MV-4-11 (cell line): ENCODE data around the gene NUAK2.
"Not testable (repeated sequence)": the region's sequence is repeated elsewhere in the genome, so short reads cannot be mapped to it uniquely, and the experiment has no call there.

ENCODE experiments used
- DNase-seq: peaks from one replicate; lab custom pipeline; 2025; lab: John Stamatoyannopoulos, UW

The NUAK2 gene

DNA sequence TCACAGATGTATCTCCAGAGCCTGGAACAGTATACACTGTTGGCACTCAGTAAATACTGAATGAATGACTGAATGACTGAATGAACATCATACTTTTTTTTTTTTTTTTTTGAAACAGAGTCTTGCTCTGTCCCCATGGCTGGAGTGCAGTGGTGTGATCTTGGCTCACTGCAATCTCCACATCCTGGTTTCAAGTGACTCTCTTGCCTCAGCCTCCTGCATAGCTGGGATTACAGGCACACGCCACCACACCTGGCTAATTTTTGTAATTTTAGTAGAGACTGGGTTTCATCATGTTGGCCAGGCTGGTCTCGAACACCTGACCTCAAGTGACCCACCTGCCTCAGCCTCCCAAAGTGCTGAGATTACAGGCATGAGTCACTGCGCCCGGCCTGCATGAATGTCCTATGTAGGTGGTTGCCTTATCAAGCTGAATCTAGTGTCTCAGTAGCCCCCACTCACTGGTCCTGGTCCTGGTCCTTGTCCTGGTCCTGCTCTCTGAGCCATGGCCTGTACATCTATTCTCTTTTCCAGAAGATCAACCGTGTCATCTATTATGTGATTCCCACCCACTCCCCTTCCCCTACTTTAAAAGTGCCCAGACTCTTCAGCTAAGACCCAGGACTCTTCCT is 23.9 kb downstream of the NUAK2 start:
- not testable (repeated sequence) for DNase-seq

DNA sequence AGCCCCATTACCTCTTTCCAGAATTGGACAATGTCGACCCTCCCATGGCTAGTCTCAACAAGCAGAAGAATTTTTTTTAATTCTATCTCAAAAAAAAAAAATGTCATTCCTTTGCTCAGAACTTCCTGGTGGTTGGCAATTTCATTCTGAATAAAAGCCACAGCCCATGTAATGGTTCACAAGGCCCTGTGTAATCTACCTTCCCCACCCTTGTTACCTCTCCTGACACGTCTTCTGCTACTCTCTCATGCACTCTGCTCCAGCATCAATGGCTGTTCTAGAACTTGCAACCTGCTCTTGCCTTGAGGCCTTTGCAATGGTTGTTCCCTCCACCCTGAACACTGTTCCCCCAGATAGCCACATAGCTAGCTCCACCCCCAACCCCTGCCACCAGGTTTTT is 25.4 kb downstream of the NUAK2 start:
- DNase-seq = no peak

DNA sequence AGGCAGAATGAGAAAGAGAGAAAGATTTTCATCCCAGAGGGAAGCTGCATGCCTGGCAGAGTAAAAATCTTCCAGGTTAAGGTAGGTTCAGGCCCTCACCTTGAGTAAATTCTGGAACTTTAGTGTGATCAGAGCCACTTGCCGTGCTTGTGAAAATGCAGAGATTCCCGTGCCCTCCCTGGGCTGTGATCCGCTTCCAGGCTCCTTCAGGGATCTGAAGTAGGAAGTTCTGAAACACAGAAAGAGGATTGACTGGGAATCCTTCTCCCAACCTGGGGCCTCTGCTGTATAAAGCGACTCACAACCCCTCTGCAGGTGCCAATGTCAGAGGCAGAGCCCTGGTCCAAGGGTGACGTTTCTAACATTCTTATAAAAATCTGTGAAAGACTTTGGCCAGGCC is 26.6 kb downstream of the NUAK2 start:
- DNase-seq = no peak

DNA sequence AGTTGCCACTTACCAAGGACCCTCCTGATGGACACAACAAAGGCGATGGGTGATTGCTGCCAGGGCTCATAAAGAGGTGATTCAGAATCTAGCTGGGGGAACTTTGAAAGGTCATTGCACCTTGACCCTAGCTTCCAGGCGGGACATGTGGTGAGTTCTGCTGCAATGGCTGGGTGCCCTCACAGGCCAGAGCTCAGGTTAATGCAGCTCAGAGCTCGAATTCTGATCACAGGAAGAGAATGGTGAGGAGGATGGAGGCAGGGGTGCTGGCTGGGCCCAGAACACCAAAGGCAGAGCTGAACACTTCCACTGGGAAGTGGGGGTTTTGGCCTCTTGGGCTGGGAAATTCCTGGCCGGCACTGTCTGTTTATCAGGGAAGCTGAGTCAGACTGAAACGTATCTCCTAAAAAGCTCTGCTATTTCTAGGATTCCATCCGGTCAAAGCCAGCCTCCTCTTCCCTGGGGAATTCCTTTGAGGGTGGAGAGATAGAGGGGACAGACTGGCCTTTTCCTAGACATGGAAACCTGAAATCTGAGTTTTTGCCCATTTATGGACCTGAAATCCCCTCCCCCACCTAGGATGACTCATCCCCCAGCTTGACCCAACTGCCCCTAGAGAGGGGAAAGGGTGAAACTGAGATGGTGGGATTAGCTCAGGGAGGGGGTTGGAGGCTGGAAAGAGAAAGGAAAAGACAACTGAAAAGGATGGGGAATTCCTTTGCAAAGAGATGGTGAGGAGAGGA is 27.2 kb downstream of the NUAK2 start:
- DNase-seq = no peak

DNA sequence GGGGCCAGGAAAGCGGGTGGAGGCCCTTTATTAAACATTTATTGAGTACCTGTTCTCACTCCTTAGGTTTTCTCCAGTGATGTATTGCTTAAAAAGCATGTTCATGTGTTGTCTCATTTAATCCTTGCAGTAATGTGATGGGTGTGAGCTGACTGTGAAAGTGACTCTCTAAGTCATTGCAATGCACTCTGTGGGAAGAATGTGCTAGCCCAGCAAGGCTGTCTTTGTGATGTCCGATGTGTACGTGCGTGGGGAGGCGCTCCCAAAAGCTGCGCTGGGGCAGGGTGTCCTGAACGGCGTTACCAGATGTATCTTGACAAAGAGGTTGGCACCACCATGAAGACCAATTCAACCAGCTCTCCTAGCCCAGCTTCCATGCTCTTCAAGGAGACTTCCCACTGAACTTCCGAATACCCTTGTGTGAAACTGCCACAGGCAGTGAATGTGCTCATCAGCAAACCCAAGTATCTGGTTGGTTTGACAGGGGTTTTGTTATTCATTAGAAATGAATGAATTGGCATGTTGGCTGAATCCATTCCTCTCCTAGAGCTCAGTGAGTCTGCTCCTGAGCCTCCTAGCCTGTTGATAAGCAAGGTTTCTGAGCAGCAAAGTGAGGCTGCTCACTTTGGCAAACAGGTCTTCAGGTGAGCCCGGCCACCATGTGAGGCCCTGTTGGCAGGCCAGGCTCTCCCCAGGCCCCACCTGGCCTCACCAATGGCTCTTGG is 28.0 kb downstream of the NUAK2 start:
- DNase-seq = no peak

DNA sequence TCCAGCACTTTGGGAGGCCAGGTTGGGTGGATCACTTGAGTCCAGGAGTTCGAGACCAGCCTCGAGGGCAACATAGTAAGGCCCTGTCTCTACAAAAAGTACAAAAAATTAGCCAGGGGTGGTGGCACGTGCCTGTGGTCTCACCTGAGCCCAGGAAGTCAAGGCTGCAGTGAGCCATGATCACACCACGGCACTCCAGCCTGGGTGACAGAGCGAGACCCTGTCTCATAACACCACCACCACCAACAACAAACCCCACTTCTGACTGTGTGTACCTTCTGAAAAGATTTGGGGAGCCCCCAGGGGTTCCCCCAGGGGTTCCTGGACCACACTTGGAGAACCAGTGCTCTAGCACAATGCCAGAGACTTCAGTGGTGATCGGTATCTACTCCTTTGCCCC is 29.9 kb downstream of the NUAK2 start:
- no peak for DNase-seq

DNA sequence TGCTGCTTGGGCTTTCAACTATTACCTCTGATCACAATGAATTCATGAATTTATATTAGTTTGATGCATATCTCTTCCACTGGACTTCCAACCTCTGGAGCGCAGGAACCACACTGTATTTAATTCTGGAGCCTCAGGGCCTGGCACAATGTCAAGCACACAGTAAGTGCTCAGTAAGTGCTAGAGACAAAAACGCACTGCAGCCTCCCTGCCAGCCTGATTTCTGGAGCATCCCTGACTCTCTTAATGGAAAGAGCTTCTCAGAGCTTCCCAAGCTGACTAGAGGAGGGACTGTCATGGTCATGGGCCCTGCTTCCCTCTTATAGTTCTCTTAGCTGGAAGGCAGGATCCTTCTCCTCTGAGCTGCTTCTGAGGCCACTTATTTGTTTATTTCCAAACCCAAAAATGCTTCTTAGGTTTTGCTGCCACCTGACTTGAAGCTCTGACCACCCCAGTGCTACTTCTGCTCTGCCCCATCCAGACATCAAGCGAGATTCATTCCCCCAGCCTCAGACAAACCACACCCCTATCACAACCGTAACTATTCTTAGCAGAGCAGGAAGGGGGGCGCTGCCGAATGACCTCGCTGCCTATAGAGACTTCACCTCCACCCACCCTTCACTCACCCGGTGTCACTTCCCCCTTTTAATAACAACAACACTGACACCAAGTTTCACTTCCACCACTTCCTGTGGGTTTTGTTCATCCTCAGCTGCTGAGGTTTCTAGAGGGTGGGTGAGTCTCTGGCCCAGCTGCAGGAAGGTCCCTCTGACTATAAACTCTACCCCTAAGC is 33.6 kb downstream of the NUAK2 start:
- DNase-seq = peak; percentile 99

DNA sequence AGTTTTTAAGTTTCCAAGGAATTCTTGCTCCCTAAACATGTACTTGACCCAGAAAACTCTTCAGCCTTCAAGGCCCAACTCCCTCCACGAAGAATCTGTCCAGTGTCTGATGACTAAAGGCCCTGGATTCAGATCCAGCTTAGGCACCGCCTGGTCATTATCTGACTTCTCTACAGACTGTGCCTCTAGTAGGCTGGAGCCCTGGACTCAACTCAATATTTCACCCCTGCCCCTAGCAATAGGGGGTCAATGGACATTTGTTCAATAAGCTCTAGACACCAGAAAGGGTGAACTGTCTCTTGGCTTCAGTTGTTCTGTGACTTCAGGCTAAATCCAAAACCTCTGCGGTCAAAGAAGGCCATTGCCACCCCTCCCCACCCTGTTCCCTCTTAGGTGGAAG is 34.5 kb downstream of the NUAK2 start:
- peak; percentile 44 for DNase-seq

DNA sequence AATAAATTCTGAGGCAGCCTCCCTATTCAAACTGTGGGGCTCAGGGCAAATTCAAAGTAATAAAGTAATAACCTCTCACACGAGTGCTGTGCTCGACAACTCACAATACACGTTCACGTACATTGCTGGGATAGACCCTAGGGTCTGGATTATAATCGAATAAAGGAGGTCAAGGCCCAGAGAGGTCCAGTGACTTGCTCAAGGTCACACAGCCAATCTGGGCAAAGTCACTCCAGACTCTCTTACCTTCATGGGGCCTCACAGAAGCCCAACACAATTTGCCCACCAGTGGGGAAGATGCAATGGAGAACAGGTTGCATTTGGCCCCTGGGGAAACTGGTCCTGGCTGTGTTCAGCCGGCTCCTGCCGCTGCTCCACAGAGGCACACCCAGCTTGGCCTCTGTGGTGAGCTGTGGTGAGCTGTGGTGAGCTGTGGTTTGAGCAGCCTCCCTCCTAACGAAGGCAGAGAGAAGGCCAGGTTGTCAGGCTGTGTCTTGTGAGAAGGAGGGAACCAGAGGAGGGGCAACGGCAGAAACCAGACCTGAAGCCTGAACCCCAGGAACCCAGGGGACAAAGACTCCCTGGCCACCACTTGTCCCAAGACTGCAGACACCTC is 35.1 kb downstream of the NUAK2 start:
- DNase-seq = peak; percentile 87

DNA sequence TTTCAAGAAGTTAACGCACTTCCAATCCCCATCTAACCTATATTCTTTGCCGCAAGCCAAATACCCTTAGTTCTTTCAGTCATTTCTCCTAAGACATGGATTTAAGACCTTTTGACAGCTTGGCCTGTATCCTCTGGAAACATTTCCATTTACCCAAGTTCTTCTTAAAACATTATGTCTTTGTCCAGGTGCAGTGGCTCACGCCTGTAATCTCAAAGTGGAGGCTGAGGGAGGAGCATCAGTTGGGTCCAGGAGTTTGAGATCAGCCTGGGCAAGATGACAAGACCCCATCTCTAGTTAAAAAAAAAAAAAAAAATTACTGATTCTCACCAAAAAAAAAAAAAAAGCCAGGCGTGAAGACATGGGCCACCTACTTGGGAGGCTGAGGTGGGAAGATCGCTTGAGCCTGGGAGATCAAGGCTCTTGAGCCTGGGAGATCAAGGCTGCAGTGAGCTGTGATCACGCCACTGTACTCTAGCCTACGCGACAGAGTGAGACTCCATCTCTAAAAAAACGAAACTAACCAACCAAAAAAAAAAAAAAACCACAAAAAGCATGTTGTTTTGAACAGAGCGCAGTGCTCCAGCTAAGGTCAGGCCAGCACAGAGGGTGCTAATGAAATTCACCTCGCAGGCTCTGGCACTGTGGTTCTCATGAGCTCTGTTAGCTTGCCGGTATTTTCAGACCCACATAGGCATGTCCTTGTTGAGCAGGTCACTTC is 36.0 kb downstream of the NUAK2 start:
- DNase-seq = peak; percentile 59

DNA sequence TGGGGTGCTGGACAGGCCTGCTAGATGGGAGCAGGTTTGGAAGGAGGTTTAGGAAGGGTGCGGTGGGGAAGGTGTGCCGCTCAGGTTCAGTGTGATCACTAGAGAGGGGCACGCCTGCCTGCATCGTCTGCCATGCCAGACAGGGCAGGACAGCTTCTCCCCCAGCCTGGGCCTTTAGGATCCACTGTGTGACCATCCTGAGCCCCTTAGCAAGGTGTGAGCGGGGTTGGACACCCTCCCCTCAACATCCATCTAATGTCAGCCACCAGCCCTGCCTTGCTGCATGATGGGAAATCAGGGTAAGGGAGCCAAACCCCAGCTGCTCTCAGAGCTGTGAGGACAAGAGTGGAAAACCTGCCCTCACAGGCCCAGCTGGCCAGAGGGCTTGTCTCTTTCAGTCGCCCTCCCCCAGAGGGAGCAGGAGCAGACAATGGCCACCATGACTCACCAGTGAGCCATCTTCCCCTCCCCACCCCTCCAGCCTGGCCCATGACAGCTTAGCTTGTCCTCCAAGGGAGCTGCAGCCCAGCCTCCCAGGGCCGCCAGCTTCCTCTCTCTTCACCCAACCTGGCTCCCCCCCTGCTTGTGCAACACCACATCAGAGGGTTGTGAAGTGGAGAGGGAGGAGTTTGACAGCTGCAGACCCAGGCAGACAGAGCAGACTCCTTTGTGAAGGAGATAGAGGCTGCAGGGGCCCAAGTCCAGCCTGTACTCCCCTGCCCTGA is 37.0 kb downstream of the NUAK2 start:
- peak; percentile 99 for DNase-seq

DNA sequence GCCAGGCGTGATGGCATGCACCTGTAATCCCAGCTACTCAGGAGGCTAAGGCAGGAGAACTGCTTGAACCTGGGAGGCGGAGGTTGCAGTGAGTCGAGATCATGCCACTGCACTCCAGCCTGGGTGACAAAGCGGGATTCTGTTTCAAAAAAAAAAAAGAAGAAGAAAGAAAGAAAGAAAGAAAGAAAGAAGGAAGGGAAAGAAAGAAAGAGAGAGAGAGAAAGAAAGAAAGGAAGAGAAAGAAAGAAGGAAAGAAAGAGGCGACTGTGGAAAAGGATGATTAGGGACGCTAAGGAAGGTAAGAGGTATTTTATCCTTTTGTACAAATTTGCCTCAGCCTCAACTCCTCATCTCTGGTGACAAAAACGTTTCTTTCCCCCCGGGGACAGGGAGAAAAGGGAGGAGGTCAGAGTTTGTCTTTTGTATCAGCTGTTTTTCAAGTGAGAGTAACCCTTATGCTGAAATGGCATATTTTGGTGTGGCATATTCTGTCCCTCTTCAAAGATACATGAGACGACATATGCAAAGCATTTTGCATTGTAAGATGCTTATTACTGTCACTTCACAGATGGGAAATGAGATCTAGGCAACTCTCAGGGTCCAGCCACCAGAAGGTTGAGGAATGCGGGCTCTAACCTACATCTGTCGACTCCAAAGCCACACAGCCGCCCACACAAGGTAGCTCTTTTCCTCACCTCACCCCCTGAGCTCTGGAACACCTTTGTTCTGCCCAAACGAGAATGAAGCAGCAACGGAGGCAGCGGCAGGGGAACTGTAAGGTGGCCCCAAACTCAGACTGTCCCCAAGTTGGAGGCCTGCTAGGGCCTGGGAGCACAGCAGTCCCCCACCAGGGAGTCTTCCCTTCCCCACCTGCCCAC is 38.0 kb downstream of the NUAK2 start:
- DNase-seq = no peak

DNA sequence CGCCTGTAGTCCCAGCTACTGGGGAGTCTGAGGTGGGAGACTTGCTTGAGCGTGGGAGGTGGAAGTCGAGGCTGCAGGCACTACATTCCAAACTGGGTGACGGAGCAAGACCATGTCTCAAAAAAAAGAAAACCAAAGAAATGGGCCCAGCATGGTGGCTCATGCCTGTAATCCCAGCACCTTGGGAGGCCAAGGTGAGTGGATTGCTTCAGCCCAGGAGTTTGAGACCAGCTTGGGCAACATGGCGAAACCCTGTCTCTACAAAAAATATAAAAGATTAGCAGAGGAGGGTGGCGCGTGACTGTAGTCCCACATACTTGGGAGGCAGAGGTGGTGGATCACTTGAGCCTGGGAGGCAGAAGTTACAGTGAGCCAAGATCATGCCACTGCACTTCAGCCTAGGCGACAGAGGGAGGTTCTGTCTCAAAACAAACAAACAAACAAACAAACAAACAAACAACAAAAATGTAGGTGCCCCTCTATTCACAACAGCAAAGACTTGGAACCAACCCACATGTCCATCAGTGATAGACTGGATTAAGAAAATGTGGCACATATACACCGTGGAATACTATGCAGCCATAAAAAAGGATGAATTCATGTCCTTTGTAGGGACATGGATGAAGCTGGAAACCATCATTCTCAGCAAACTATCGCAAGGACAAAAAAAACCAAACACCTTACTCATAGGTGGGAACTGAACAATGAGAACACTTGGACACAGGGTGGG is 40.7 kb downstream of the NUAK2 start:
- not testable (repeated sequence) for DNase-seq

DNA sequence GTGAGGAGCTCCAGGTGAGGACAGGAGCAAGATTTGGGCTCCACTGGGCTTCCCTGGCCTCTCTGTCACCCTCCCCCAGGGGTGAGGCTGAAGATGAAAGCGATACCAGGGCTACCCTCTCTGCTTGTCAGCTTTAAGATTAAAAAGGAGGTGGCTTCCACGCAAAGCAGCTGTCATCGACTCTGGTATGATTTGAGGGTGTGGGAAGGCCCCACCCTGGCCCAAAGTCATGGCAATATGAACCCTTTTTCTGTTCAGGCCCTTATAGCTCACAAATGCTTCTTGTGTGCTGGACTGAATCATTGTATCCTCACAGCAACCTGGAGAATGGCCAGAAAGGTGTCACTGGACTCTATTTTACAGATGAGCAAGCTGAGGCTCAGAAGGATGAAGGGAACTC is 41.6 kb downstream of the NUAK2 start:
- DNase-seq = no peak

DNA sequence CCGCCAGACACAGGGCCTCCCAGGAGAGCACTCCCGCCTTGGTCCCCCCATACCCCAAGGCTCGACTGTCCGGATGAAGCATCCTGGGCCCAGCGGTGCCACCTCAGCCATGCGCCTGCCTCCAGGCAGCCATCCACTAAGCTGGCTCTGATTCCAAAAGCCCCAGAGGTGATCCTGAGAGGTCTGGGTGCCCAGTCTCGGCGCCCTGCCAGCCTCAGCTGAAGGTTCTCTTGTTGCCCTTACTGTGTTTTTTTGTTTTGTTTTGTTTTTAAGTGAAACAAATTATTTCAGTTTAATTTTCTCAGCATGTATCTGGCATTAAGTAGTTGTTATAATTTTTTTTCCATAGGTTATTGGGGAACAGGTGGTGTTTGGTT is 44.9 kb downstream of the NUAK2 start:
- DNase-seq = no peak

DNA sequence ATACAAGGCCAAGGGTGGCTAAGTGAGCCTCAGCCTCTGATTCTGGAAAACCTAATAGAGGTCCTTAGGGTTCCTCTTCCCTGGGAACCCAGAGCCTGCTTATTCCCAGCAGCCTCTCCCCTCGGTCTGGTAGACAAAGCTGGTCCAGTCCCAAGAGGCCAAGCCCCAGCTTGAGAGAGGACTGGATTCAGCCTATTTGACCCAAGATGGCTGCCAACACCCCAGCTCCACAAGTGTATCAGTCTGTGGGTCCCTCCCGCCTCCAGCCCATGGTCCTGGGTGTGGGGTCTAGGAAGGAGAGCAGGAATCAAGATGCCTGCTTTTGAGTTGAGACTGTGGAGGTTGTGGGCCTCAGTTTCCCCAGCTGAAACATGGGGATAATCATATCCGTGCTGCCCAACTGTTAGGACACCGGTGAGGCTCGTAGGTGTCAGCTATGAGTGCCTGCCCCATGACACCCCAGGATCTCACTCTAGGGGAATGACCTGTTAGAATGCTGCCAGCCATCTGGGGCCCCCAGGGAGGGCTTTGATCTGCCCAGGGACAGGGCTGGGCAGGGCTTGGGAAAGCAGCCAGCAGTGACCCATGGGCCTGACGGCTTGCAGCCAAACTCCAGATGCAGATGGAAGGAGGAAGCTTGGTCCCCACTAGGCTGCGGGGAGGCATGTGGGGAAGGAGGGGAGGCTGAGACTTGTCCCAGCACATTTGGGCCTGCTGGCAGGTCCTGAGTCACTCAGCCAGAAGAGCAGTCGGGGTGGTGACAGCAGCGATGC is 45.4 kb downstream of the NUAK2 start:
- DNase-seq = no peak

DNA sequence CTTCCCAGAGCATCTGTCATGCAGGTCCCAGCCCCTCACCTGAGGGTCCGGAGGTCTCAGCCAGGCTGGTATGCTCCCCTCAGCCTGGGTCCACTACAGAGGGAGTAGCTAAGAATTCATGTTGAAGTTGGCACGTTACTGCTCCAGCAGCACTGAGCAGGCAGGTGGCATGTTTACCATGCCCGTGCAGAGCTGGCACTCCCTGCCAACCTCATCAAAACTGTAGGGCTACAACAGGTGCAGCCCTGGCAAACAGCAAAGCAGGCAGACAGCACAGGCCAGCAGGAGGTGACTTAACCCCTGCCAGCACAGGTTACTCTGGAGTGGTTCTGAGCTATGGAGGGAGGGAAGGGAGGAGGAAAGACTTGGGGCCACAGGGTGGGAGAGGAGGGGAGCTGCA is 46.4 kb downstream of the NUAK2 start:
- no peak for DNase-seq

DNA sequence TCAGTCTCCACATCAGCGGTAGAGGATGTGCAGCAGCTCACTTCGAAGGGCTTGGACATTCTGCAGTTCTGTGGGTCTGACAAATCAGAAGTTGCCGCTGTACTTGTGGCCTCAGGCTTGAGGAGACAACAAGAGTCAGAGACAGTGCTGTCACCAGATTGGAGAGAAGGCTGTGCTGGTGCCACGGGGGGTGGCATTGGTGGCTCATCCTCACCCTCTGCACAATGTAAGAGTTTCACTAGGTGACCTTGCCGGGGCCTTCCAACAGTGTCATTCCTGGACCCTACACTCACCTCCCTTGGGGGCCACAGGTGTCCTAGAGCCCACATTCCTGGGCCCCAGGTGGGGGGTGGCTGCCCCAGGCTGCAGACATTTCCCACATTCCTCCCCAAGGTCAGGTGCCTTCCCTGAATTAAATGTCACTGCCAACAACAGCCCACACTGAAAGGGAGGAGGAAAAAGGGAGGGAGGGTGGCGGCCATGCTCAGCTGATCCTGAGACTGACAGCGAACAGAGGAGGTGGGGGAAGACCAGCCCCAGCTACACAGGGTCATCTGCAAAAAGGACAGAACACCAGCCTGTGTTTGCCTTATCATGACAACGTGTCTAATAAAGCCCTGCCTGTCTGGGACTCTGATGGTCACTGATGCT is 47.4 kb downstream of the NUAK2 start:
- no peak for DNase-seq
